Neural progenitor cell (in vitro differentiated cells): ENCODE measurements around the gene CUL7. TPM values are rescaled to one million over a fixed set of nuclear protein-coding genes. Genes with fewer than 3 reads are reported as not detected.

ENCODE experiments used
- DNase-seq: peaks from one replicate; pipeline ENCODE4 v3.0.0-alpha.2; 2016; ENCODE audit warnings: low spot score
- H2AFZ ChIP-seq: fragments of 200-600 bp; sonication (generic); replicated peaks from 2 replicates; pipeline ENCODE4 v1.6.1; 2016; ENCODE audit warnings: antibody characterized with exemption
- H3F3A ChIP-seq: fragments of 200-600 bp; sonication (generic); 2 replicates; pipeline ENCODE4 v1.6.1; 2016; ENCODE audit warnings: antibody characterized with exemption, low read depth
- H3K27ac ChIP-seq: fragments of 200-600 bp; sonication (generic); 2 replicates; pipeline ENCODE4 v1.5.1; 2016; ENCODE audit warnings: mild to moderate bottlenecking
- H3K27me3 ChIP-seq: fragments of 200-600 bp; sonication (generic); 2 replicates; pipeline ENCODE4 v1.6.1; 2016; ENCODE audit warnings: mild to moderate bottlenecking, moderate library complexity
- H3K36me3 ChIP-seq: fragments of 200-600 bp; sonication (generic); 2 replicates; pipeline ENCODE4 v1.5.1; 2016
- H3K4me1 ChIP-seq: fragments of 200-600 bp; sonication (generic); 2 replicates; pipeline ENCODE4 v1.6.1; 2016; ENCODE audit warnings: mixed run types
- H3K4me2 ChIP-seq: fragments of 200-600 bp; sonication (generic); 2 replicates; pipeline ENCODE4 v1.6.1; 2016
- H3K4me3 ChIP-seq: fragments of 200-600 bp; sonication (generic); 2 replicates; pipeline ENCODE4 v1.5.1; 2016
- H3K79me2 ChIP-seq: fragments of 200-600 bp; sonication (generic); 2 replicates; pipeline ENCODE4 v1.6.1; 2016; ENCODE audit warnings: low read depth
- H3K9ac ChIP-seq: fragments of 200-600 bp; sonication (generic); 2 replicates; pipeline ENCODE4 v1.6.1; 2016
- H3K9me3 ChIP-seq: fragments of 200-600 bp; sonication (generic); 2 replicates; pipeline ENCODE4 v1.5.1; 2016; ENCODE audit warnings: low read depth
- H4K20me1 ChIP-seq: fragments of 200-600 bp; sonication (generic); 2 replicates; pipeline ENCODE4 v1.6.1; 2016; ENCODE audit warnings: low read depth
- H3K27ac Mint-ChIP-seq: 3 replicates; pipeline ENCODE4 v1.8.0; 2021; ENCODE audit warnings: mixed read lengths
- H3K27me3 Mint-ChIP-seq: 2 replicates; pipeline ENCODE4 v1.8.0; 2022; ENCODE audit warnings: low read depth, mild to moderate bottlenecking, inconsistent platforms, moderate library complexity, mixed read lengths; ENCODE audit not compliant: insufficient read depth
- H3K36me3 Mint-ChIP-seq: 3 replicates; pipeline ENCODE4 v1.8.0; 2021; ENCODE audit warnings: mixed read lengths
- H3K4me1 Mint-ChIP-seq: 3 replicates; pipeline ENCODE4 v1.8.0; 2021; ENCODE audit warnings: mixed read lengths
- H3K4me3 Mint-ChIP-seq: 3 replicates; pipeline ENCODE4 v1.8.0; 2021; ENCODE audit warnings: mild to moderate bottlenecking, moderate library complexity, mixed read lengths
- H3K9me3 Mint-ChIP-seq: 3 replicates; pipeline ENCODE4 v1.8.0; 2020; ENCODE audit warnings: mixed read lengths
- EZH2 ChIP-seq: fragments of 200-600 bp; sonication (generic); IDR thresholded peaks from 2 replicates; pipeline ENCODE4 v1.6.1; 2017; ENCODE audit warnings: antibody characterized with exemption, mild to moderate bottlenecking, moderate library complexity
- EZH2phosphoT487 ChIP-seq: fragments of 200-600 bp; sonication (generic); IDR thresholded peaks from 2 replicates; pipeline ENCODE4 v1.6.1; 2017; ENCODE audit warnings: antibody characterized with exemption
- total RNA-seq: library from RNA; depleted of rRNA; stranded (reverse); fragments of >200 nt; gene quantifications from 2 replicates; pipeline ENCODE4 v1.2.3, GENCODE V29; 2015; ENCODE audit warnings: low replicate concordance
- TF ChIP-seq, protein P1 (sequence below): fragments of 200-600 bp; sonication (generic); IDR thresholded peaks from 2 replicates; pipeline ENCODE4 v1.5.1; 2017; ENCODE audit warnings: antibody characterized with exemption, mild to moderate bottlenecking

CUL7 gene
- total RNA-seq, 1 donor from 2014 or later = 23.1 TPM

DNA sequence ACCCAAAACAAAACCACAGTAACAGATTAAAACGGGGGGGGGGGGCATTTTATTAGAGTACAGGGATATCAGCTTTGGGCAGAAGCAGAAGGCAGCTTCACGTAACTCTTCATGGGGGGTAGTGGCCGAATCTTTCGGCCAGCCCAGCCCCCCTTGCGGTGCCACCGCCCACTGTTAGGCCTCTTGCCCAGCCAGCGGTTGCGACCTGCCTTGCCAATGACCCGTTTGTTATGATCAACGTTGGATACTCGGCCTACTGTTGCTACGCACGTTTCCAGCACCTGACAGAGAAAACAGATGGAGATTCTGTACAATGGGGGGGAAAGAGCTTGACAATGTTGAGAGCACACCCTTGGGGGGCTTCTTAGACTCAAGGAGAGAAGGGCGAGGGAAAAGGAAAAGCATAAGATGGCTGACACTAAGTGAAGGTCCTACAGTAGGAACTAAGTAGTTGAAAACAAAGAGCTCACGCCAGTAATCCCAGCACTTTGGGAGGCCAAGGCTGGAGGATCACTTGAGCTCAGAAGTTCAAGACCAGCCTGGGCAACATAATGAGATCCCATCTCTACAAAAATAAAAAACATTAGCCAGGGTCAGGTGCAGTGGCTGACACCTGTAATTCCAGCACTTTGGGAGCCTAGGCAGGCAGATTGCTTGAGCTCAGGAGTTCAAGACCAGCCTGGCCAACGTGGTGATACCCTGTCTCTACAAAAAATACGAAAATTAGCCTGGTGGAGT is 724 bp upstream of the CUL7 start:
- Mint-ChIP-seq H3K27me3 (peaks cover 9% of the 10 kb centered on the region), H3K36me3 (peaks cover 19% of the 10 kb centered on the region), H3K4me3 (peak overlapping the region; percentile 92), H3K4me1 (peaks cover 38% of the 10 kb centered on the region), H3K9me3 (no peaks in the 10 kb centered on the region), H3K27ac (peak overlapping the region; percentile 88)
- no peak for DNase-seq
- no peak overlapping the region for H3K27ac ChIP-seq
- no peak overlapping the region for H3K9ac ChIP-seq
- no peaks in the 10 kb centered on the region for H3K9me3 ChIP-seq
- H3K4me3 ChIP-seq = peak overlapping the region; percentile 75
- peak overlapping the region; percentile 88 for H3K4me2 ChIP-seq
- TF ChIP-seq, protein P1, sequence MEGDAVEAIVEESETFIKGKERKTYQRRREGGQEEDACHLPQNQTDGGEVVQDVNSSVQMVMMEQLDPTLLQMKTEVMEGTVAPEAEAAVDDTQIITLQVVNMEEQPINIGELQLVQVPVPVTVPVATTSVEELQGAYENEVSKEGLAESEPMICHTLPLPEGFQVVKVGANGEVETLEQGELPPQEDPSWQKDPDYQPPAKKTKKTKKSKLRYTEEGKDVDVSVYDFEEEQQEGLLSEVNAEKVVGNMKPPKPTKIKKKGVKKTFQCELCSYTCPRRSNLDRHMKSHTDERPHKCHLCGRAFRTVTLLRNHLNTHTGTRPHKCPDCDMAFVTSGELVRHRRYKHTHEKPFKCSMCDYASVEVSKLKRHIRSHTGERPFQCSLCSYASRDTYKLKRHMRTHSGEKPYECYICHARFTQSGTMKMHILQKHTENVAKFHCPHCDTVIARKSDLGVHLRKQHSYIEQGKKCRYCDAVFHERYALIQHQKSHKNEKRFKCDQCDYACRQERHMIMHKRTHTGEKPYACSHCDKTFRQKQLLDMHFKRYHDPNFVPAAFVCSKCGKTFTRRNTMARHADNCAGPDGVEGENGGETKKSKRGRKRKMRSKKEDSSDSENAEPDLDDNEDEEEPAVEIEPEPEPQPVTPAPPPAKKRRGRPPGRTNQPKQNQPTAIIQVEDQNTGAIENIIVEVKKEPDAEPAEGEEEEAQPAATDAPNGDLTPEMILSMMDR = no peak
- H3K4me1 ChIP-seq = peaks cover 8% of the 10 kb centered on the region
- peaks cover 38% of the 10 kb centered on the region for H3K79me2 ChIP-seq
- H2AFZ ChIP-seq = no peak overlapping the region
- peaks cover 17% of the 10 kb centered on the region for H3F3A ChIP-seq
- H4K20me1 ChIP-seq = no peaks in the 10 kb centered on the region
- H3K36me3 ChIP-seq = no peaks in the 10 kb centered on the region
- H3K27me3 ChIP-seq = no peaks in the 10 kb centered on the region

DNA sequence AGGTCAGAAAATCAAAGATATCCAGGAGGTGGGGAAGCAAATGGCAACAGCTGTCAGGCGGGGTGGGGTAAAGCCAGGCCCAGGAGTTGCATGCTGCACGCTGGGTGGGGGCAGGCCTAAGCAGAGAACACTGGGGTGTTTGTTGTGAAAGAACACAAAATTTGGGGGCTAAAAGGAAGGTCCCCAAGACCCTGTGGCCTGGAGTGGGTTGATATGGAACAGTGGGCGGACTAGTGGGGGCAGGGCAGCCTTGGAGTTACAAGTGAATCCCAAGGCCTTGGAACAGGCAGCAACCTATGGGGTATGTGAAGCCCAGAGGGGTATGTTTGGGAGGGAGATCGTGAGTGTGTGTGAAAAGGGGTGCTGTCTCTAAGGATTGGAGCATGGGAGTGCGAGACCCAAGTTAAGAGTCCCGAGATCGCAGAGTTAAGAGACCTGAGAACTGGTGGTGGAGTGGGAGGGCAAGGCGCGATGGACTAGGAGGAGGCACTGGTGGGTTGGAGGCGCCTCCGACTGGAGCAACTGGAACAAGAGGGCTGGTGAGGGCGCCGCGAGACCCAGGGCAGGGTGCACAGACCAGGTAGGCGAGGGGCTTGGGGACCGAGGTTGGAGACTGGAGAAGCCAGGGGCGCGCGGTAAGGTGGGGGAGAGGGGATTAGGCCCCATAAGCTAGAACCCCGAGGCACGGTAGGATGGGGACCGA is 658 bp downstream of the CUL7 start:
- no peaks in the 10 kb centered on the region for H3K4me1 ChIP-seq
- DNase-seq = no peak
- TF ChIP-seq EZH2phosphoT487 = no peak
- TF ChIP-seq EZH2 = no peak
- TF ChIP-seq, protein P1 = no peak
- H3K27me3 ChIP-seq = no peaks in the 10 kb centered on the region
- H3K4me3 ChIP-seq = peak overlapping the region; percentile 75
- H3K9ac ChIP-seq = peak overlapping the region; percentile 73
- Mint-ChIP-seq H3K4me3 (peak overlapping the region; percentile 92), H3K27ac (peak overlapping the region; percentile 96), H3K36me3 (peaks cover 19% of the 10 kb centered on the region), H3K4me1 (peaks cover 28% of the 10 kb centered on the region), H3K27me3 (peaks cover 9% of the 10 kb centered on the region), H3K9me3 (no peaks in the 10 kb centered on the region)
- H3K36me3 ChIP-seq = no peaks in the 10 kb centered on the region
- H3K79me2 ChIP-seq = peaks cover 26% of the 10 kb centered on the region
- H3K4me2 ChIP-seq = peak overlapping the region; percentile 88
- H3K9me3 ChIP-seq = no peaks in the 10 kb centered on the region
- peaks cover 11% of the 10 kb centered on the region for H3F3A ChIP-seq
- H3K27ac ChIP-seq = no peak overlapping the region
- H4K20me1 ChIP-seq = no peaks in the 10 kb centered on the region
- H2AFZ ChIP-seq = peak overlapping the region; percentile 73

DNA sequence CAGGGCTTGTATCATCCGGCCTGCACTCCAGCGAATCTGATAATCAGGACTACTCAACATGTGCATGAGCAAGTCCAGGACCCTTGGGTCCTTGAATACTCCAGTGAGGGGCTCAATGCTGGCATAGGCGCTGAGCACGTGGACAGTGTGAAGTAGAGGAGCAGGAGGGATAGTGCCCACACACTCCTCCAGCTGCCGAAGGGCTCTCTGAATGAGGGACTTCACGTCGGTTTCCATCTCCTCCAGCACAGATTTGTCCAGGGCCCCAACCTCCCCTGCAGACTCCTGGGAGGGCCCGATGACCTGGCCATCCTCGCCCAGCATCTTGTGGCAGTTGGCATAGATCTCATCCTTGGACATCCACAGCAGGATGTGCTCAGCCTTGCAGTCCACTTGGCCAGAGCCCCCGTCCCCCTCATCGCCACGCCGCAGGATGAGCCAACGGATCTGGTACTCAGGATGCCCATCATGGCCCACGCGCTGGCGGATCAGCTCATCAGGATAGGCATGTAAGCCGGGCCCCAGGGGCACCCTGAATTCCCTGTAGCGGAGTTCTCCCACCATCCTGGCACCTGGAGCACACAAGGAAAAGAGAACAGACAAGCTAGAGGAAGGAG is 1.3 kb downstream of the CUL7 start:
- Mint-ChIP-seq H3K27me3 (peaks cover 9% of the 10 kb centered on the region), H3K9me3 (no peaks in the 10 kb centered on the region), H3K36me3 (peaks cover 19% of the 10 kb centered on the region), H3K4me3 (peak overlapping the region; percentile 92), H3K27ac (peak overlapping the region; percentile 96), H3K4me1 (peaks cover 27% of the 10 kb centered on the region)
- no peaks in the 10 kb centered on the region for H3K4me1 ChIP-seq
- peaks cover 19% of the 10 kb centered on the region for H3K79me2 ChIP-seq
- peak overlapping the region; percentile 75 for H3K4me3 ChIP-seq
- no peak overlapping the region for H2AFZ ChIP-seq
- no peak overlapping the region for H3K27ac ChIP-seq
- H4K20me1 ChIP-seq = no peaks in the 10 kb centered on the region
- DNase-seq = no peak
- no peaks in the 10 kb centered on the region for H3K9me3 ChIP-seq
- H3K4me2 ChIP-seq = peak overlapping the region; percentile 88
- H3F3A ChIP-seq = peaks cover 11% of the 10 kb centered on the region
- H3K36me3 ChIP-seq = no peaks in the 10 kb centered on the region
- TF ChIP-seq EZH2phosphoT487 = no peak
- no peak for TF ChIP-seq EZH2
- TF ChIP-seq, protein P1 = no peak
- H3K9ac ChIP-seq = peak overlapping the region; percentile 73
- H3K27me3 ChIP-seq = no peaks in the 10 kb centered on the region
